Hematopoietic multipotent progenitor cell treated with erythropoietin and hydrocortisone succinate and interleukin-3 and kit ligand, for 17 days (in vitro differentiated cells): ENCODE data around the gene KIF1B.

Experiments used
- DNase-seq: peaks from one replicate; pipeline ENCODE4 v3.0.0-alpha.2; 2015; ENCODE audit warnings: low spot score

KIF1B gene

GRCh38 chr1:10328180-10328963, 118.0 kb downstream of the KIF1B start:
- no peak for DNase-seq

- no peak for DNase-seq
Measured at GRCh38 chr1:10337436-10337835, 127.1 kb downstream of the KIF1B start.

GRCh38 chr1:10338047-10338446, 127.7 kb downstream of the KIF1B start:
- DNase-seq: no peak

GRCh38 chr1:10338611-10339010, 128.2 kb downstream of the KIF1B start:
- no peak for DNase-seq

- no peak for DNase-seq
Measured at GRCh38 chr1:10339036-10339567, 128.7 kb downstream of the KIF1B start.

GRCh38 chr1:10339815-10340214, 129.4 kb downstream of the KIF1B start:
- DNase-seq: no peak

GRCh38 chr1:10340930-10341590, 130.7 kb downstream of the KIF1B start:
- no peak for DNase-seq

- no peak for DNase-seq
Measured at GRCh38 chr1:10347109-10347508, 136.7 kb downstream of the KIF1B start.

- DNase-seq: no peak
Measured at GRCh38 chr1:10353282-10353681, 142.9 kb downstream of the KIF1B start.

- DNase-seq: no peak
Measured at GRCh38 chr1:10353693-10354092, 143.3 kb downstream of the KIF1B start.

GRCh38 chr1:10360045-10360444, 149.7 kb downstream of the KIF1B start:
- no peak for DNase-seq

GRCh38 chr1:10361515-10361914, 151.1 kb downstream of the KIF1B start:
- no peak for DNase-seq

GRCh38 chr1:10368194-10368593, 157.8 kb downstream of the KIF1B start:
- no peak for DNase-seq

GRCh38 chr1:10374442-10374860, 164.1 kb downstream of the KIF1B start:
- DNase-seq: no peak

GRCh38 chr1:10377365-10378029, 167.1 kb downstream of the KIF1B start:
- DNase-seq: peak; percentile 69

GRCh38 chr1:10378081-10378841, 167.9 kb downstream of the KIF1B start:
- DNase-seq: no peak

GRCh38 chr1:10379101-10379620, 168.8 kb downstream of the KIF1B start:
- DNase-seq: no peak

GRCh38 chr1:10379676-10380075, 169.3 kb downstream of the KIF1B start:
- DNase-seq: no peak

- peak; percentile 4 for DNase-seq
Measured at GRCh38 chr1:10380594-10381275, 170.4 kb downstream of the KIF1B start.

GRCh38 chr1:10383630-10384029, 173.3 kb downstream of the KIF1B start:
- DNase-seq: no peak

GRCh38 chr1:10384219-10384618, 173.8 kb downstream of the KIF1B start:
- no peak for DNase-seq
